ENCODE data around the gene TERT.
A peak's percentile ranks its signal among the peaks of the same experiment; 100 is the strongest.

TERT gene

DNA sequence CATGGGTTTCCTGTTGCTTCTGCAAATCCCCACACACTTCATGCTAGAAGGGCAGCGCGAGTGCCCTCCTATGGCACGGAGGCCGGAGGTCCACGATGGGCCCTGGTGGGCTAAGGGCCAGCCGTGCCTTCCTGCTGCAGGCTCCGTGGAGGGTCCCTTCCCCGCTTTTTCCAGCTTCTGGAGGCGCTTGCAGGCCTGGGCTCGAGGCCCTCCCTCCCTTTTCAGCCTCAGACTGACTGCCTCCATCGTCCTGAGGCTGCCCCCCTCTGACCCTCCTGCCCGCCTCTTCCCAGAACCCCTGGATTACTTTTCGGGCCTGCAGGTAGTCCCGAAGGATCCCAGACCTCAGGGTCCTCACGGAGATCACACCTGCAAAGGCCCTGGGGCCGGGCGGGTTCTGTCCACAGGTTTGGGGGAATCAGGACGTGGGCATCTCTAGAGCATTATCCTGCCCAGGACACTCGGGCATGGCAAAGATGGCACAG is 3.2 kb upstream of the TERT start:
- no peak for DNase-seq (ENCODE audit: low read depth)
- TF ChIP-seq, protein P1, sequence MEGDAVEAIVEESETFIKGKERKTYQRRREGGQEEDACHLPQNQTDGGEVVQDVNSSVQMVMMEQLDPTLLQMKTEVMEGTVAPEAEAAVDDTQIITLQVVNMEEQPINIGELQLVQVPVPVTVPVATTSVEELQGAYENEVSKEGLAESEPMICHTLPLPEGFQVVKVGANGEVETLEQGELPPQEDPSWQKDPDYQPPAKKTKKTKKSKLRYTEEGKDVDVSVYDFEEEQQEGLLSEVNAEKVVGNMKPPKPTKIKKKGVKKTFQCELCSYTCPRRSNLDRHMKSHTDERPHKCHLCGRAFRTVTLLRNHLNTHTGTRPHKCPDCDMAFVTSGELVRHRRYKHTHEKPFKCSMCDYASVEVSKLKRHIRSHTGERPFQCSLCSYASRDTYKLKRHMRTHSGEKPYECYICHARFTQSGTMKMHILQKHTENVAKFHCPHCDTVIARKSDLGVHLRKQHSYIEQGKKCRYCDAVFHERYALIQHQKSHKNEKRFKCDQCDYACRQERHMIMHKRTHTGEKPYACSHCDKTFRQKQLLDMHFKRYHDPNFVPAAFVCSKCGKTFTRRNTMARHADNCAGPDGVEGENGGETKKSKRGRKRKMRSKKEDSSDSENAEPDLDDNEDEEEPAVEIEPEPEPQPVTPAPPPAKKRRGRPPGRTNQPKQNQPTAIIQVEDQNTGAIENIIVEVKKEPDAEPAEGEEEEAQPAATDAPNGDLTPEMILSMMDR (IDR thresholded peaks at IDR 0.05; ENCODE audit: low read depth, low read length, missing control alignments): no peak
- no peak overlapping the region for H3K4me3 ChIP-seq (ENCODE audit: low read depth, low read length)

DNA sequence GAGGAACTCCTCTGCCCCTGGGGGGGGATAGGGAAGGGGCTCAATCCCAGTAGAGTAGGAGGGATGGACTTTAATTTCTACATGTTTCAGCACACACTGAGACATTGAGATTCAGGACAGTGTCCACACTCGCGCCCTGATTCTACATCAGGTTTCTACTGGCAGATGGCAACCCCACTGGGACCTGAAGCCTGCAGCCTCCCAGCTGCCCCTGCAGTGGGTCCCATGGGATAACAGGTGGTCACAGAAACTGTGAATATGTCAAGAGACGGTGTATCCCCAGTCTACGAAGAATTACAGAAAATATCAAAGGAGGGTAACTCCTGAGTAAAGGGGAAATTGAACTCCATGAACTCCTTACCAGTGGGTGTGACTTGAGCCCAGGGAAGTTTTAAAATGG is 2.4 kb upstream of the TERT start:
- no peak overlapping the region for H3K4me3 ChIP-seq (ENCODE audit: low read depth, low read length)
- no peak for DNase-seq (ENCODE audit: low read depth)
- TF ChIP-seq, protein P1 (IDR thresholded peaks at IDR 0.05; ENCODE audit: low read depth, low read length, missing control alignments): no peak

DNA sequence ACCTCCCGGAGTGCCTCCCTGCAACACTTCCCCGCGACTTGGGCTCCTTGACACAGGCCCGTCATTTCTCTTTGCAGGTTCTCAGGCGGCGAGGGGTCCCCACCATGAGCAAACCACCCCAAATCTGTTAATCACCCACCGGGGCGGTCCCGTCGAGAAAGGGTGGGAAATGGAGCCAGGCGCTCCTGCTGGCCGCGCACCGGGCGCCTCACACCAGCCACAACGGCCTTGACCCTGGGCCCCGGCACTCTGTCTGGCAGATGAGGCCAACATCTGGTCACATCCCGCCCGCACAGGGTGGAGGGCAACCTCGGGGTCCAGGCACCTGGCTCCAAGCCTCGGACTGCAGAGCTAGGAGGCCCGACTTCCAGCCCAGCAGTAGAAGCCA is 776 bp upstream of the TERT start:
- peak overlapping the region; percentile 37; the same call in 1 of the 2 replicates for H3K4me3 ChIP-seq (ENCODE audit: low read depth, low read length)
- no peak for DNase-seq (ENCODE audit: low read depth)
- TF ChIP-seq, protein P1 (IDR thresholded peaks at IDR 0.05; ENCODE audit: low read depth, low read length, missing control alignments): no peak

DNA sequence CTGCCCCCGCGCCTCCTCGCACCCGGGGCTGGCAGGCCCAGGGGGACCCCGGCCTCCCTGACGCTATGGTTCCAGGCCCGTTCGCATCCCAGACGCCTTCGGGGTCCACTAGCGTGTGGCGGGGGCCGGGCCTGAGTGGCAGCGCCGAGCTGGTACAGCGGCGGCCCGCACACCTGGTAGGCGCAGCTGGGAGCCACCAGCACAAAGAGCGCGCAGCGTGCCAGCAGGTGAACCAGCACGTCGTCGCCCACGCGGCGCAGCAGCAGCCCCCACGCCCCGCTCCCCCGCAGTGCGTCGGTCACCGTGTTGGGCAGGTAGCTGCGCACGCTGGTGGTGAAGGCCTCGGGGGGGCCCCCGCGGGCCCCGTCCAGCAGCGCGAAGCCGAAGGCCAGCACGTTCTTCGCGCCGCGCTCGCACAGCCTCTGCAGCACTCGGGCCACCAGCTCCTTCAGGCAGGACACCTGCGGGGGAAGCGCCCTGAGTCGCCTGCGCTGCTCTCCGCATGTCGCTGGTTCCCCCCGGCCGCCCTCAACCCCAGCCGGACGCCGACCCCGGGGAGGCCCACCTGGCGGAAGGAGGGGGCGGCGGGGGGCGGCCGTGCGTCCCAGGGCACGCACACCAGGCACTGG is 548 bp downstream of the TERT start:
- TF ChIP-seq, protein P1 (IDR thresholded peaks at IDR 0.05; ENCODE audit: low read depth, low read length, missing control alignments): no peak
- DNase-seq (ENCODE audit: low read depth): no peak
- peak overlapping the region; percentile 1; the same call in 1 of the 2 replicates for H3K4me3 ChIP-seq (ENCODE audit: low read depth, low read length)

DNA sequence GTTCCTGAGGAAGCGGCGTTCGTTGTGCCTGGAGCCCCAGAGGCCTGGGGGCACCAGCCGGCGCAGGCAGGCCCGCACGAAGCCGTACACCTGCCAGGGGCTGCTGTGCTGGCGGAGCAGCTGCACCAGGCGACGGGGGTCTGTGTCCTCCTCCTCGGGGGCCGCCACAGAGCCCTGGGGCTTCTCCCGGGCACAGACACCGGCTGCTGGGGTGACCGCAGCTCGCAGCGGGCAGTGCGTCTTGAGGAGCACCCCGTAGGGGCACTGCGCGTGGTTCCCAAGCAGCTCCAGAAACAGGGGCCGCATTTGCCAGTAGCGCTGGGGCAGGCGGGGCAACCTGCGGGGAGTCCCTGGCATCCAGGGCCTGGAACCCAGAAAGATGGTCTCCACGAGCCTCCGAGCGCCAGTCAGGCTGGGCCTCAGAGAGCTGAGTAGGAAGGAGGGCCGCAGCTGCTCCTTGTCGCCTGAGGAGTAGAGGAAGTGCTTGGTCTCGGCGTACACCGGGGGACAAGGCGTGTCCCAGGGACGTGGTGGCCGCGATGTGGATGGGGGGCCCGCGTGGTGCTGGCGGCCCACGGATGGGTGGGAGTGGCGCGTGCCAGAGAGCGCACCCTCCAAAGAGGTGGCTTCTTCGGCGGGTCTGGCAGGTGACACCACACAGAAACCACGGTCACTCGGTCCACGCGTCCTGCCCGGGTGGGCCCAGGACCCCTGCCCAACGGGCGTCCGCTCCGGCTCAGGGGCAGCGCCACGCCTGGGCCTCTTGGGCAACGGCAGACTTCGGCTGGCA is 1.3 kb downstream of the TERT start:
- DNase-seq (ENCODE audit: low read depth): no peak
- TF ChIP-seq, protein P1 (IDR thresholded peaks at IDR 0.05; ENCODE audit: low read depth, low read length, missing control alignments): no peak
- no peak overlapping the region; the same call in 1 of the 2 replicates for H3K4me3 ChIP-seq (ENCODE audit: low read depth, low read length)

DNA sequence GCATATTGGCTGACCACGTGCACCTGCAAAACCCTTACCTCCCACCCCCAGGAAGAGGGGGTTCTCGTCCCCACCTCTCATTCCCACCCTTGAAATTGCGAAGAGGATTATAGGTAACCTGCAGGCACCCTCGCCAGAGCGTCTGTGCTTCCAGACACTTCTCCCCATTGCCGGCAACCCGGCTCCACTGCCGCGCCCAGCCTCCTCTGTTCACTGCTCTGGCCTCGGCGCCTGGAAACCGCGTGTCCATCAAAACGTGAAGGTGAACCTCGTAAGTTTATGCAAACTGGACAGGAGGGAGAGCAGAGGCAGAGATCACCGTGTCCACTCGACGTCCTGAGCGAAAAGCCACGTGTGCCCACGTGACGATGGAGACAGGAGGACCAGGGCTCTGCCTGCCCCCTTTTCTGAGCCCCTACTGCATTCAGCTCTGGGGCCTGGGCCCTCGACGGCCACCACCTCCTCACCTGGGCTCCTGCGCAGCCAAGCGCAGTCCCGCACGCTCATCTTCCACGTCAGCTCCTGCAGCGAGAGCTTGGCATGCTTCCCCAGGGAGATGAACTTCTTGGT is 1.9 kb downstream of the TERT start:
- no peak overlapping the region for H3K4me3 ChIP-seq (ENCODE audit: low read depth, low read length)
- TF ChIP-seq, protein P1 (IDR thresholded peaks at IDR 0.05; ENCODE audit: low read depth, low read length, missing control alignments): no peak
- no peak for DNase-seq (ENCODE audit: low read depth)

Measured in GM12864 (cell line).